ENCODE results near the gene KMT5C.

The KMT5C gene

DNA sequence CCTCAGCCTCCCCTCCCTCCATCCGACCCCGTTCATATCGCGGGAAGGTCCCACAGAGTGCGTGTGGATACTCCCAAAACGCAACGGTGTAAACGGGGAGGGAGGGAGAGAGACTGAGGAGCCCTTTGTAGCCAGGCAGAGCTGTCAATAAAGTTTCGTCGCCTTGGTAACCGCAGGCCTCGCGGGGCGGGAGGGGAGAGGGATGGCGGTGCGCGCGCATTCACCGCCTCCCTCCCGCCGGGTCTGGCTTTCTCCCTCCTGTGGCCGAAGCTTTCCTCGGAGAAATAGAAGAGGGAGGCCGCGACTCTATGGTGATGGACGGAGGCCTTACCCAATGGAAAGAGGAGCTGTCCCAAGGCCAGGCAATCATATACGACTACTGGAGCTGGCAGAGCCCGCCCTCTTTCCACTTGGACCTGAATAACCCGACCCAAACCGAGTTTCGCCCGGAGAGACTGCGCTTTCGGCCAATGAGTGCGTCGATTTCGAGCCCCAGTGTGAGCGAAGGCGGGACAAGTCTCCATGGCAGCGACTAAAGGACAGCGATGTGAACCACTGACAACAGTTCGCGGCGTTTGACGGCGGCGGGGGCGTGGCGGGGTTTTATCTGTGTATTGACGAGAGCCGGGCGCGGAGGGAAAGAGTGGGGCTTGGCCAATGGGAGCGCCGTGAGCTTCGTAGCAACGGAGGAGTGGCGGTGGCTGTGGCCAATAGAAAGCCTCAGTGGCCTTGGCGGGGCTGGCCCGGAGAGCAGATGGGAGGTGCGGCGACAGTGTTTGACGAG lies at the start of gene KMT5C:
KMT5C (plus strand) TSS at position 772 of the 784 bp plus-strand sequence. CDS start 2,061 bp downstream, outside the sequence.
- peak; percentile 99 for DNase-seq

DNA sequence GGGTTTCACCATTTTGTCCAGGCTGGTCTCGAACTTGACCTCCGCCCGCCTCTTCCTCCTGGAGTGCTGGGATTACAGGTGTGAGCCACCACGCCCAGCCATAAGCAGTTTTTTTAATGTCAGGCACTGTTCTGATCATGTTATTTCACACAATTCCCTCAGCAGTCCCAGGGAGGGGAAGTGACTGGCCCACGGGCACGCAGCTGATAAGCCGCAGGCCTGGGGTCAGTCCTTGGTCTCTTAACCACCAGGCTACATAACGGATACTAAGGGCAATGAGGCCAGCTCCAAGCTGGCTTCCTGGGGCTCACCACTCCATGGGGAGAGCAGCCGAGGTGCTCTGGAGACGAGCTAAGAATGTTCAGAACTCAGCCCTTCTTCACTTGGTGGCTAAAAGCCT lies 42.4 kb upstream of the KMT5C start:
- DNase-seq = no peak

DNA sequence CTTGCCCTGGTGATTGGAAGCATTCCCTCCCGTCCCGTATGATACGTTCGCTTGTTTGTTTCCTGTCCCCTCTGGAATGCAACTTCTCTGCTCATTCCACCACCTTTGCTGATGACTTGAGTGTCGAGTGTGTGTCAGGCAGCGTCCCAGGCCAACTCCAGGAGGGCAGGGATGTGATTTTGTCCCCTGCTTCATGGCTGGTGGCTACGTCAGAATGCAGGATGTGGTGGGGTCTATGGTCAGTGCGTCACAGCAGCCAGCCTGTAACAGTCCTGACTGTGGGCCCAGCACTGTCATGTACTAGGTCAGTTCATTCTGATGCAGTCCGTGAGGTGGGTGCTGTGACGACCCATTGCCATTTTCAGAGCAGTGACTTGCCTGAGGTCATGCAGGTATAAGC lies 39.7 kb upstream of the KMT5C start:
- no peak for DNase-seq

DNA sequence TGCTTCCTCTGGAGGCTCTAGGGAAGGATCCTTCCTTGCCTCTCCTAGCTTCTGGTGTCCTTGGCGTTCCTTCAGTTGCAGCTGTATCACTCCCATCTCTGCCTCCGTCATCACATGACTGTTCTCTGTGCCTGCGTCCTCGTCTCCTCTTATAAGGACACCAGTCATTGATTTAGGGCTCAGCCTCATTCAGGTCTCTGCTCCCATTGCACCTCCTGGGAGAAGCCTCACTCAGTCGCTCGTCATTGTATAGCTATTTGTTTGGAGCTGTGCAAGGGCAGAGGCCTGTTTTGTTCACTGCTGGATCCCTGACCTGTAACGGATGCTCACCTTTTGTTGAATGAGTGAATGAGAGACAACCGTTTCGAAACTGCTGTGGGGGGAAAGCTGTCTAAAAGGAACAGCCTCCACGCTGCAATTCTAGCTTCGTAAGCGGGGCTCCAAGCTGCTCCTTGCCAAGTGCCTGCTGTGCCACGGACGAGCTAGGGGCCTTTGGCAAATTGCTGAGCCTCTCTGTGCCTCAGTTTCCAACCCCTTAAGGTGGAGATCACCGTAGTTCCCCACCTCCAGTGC lies 38.7 kb upstream of the KMT5C start:
- DNase-seq = no peak

DNA sequence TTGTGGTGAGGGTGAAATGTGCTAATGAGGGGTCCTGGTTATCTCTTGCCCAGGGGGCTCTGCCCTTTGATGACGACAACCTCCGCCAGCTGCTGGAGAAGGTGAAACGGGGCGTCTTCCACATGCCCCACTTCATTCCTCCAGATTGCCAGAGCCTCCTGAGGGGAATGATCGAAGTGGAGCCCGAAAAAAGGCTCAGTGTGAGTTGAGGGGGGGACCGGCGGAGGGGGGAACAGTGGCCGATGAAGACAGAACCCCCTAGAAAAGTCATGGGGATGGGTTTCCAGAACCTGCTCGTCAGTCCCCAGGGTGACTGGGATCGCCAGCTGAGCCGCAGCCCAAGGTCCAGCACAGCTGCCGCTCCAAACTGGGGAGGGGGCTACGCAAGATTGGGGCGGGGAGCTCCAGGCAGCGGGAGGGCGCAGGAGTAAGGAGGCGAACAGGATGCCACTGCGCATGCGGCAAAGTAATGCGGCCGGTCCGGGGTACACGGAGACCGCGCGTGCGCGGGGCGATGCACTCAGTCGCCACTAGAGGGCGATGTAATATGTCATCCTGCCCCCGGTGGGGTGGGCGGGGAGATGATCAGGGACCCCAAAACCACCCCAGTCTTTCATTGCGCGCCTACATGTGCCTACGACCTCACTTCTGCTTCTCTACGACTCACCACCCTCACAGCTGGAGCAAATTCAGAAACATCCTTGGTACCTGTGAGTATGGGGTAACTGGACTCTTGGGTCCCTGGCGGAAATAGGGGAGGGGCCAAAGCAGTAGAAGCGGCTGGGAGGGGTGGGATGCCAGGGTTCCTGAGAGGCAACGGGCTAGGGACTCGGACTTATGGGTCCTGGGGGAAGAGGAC lies 38.0 kb upstream of the KMT5C start:
- DNase-seq = peak; percentile 65

DNA sequence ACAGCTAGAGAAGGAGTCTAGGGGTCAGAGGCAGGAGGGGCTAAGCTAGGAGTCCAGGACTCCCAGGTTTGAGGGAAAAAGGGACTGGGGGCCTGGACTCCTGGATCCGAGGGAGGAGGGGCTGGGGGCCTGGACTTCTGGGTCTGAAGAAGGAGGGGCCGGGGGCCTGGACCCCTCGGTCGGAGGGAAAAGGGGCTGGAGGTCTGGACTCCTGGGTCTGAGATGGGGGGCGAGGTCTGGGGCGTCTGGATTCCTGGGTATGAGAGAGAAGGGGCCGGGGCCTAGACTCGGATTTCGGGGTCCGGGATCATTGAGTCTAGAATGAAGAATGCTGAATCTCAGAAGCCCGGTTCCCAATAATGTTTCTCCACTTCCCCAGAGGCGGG lies 37.4 kb upstream of the KMT5C start:
- no peak for DNase-seq

DNA sequence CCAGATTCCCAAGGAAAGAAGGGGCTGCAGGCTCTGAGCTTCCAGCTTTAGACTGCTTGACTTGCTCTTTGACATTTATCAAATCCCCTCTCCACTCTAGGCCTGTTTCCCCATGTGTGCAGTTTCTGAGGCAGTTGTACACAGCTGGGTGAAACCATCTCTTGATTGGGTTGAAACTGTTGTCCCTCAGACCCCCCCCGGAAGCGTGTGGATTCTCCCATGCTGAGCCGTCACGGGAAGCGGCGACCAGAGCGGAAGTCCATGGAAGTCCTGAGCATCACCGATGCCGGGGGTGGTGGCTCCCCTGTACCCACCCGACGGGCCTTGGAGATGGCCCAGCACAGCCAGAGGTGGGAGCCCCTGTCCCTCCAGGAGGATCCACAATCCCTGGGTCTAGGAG lies 36.2 kb upstream of the KMT5C start:
- no peak for DNase-seq

DNA sequence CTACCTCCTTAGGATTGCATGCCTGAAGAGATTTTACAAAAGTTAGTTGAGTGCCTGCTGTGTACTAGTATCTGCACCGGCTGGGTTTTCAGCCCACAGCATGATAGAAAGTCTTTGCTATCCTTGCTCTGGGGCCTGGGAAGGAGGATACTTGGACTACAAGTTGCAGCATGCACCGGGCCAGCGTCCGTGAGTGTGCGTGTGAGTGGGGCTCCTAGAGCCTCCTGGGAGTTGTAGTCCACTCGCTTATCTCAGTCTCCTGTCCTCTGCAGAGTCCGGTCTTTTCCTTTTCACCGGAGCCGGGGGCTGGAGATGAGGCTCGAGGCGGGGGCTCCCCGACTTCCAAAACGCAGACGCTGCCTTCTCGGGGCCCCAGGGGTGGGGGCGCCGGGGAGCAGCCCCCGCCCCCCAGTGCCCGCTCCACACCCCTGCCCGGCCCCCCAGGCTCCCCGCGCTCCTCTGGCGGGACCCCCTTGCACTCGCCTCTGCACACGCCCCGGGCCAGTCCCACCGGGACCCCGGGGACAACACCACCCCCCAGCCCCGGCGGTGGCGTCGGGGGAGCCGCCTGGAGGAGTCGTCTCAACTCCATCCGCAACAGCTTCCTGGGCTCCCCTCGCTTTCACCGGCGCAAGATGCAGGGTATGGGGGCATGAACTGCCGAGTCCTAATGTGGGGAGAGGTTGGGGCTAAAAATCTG lies 35.2 kb upstream of the KMT5C start:
- DNase-seq = no peak

DNA sequence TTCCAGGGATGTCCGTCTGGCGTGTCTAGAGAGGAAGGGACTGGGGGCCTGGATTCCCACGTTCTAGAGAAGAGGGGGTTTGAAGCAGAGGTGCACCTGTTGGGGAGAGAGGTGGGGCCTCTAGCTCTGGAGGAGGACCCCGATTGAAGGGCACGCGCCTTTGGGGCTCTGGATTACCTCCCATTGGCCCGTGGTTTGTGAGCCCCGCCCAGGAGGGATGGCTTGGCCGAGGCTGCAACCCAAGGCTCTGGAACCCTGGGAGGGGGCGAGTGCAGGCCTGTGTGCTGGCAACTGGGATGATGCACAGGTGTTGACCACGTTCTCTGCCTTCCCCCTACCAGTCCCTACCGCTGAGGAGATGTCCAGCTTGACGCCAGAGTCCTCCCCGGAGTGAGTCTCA lies 34.7 kb upstream of the KMT5C start:
- no peak for DNase-seq

DNA sequence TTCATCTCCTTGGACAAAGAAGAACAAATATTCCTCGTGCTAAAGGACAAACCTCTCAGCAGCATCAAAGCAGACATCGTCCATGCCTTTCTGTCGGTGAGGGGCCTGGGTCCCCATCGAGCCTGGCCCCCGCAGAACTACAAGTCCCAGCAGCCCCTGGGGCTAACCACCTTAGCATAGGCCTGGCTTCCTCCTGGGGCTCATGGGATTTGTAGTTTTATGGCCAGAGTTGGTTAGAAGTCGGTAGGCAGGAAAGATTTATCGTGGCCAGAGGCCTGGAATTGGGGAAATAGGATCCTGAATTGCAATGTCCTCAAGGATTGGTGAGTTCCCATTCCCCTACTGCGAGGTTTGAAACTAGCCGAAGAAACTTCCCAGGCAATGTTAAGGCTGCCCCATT lies 34.2 kb upstream of the KMT5C start:
- peak; percentile 11 for DNase-seq

DNA sequence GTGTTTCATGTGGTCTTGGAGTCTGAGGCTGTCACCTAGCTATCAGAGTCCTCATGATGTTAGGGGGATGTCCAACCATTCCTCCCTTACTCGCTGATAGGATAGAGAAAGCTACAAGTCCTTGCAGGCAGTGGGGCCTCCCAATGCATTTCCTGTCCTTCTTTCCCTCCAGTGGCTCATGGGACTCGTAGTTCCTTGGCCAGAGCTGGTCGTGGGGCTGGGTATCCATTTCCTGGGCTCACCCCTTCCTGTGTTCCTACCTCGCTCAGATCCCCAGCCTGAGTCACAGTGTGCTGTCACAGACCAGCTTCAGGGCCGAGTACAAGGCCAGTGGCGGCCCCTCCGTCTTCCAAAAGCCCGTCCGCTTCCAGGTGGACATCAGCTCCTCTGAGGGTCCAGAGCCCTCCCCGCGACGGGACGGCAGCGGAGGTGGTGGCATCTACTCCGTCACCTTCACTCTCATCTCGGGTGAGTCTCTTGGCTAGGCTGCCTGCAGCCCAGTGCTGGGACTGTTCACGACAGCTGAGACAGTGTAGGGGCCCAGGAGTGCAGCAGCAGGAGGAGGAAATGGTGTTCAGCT lies 33.6 kb upstream of the KMT5C start:
- no peak for DNase-seq

DNA sequence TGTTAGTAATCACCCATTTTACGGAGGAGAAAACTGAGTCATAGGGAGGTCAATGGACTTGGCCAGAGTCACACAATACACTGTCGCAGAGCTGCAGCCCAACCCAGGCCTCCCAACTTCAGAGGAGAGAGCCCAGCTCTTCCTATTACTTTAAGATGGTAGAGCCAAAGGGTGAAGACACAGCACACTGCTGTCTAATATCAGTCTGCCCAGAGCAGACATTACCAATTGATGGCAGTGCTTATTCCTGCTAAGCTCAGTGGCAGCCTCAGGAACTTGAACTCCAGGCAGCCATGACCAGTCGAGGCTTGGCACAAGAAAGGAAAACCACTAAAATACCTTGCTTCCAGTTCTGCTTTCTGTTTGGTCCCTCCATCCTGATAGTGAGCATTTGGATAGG lies 33.0 kb upstream of the KMT5C start:
- no peak for DNase-seq

DNA sequence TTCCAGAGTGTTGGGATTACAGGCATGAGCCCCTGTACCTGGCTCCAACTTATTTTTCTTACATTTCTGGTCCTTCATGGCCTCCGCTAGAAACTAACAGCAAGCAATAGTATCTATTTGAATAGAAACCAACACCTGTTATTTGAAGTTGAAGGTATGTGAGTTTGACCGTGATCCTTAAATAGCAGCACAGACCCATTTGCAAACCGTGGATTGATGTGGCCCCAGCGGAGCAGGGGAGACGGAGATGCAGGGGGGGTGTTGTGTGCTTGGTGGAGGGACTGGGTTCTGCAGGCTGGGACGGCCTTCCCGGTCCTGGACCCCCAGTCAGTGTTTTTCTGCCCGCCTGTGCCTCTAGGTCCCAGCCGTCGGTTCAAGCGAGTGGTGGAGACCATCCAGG lies 31.4 kb upstream of the KMT5C start:
- no peak for DNase-seq

DNA sequence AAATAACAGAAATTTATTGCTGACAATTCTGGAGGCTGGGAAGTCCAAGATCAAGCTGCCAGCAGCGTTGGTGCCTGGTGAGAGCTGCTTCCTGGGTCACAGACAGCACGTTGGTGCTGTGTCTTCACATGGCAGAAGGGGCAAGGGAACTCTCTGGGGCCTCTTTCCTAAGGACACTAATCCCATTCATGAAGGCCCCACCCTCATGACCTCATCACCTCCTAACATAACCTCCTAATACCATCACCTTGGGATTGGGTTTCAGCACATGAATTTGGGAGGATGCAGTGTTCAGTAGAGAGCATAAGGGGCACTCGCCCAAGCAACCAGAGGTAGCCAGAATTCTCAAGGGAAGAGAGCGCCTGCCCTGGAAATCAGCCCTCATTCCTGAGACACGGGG lies 30.2 kb upstream of the KMT5C start:
- no peak for DNase-seq

DNA sequence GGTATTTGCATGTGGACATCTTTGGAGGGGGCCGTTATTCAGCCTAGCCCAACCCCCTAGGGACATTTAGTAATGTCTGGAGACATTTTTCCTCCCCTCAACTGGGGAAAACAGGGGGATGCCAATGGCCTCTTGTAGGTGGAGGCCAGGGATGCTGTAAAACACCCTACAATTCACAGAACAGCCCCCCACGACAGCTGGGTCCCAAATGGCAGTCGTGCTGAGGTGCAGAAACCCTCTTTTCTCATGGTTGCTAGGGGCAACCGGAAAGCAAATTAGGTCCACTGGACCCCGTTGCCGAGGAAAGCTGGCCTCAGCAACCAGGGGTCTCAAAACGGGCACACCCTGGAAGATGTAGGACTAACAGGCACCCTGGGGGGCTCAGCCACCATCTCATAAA lies 29.2 kb upstream of the KMT5C start:
- no peak for DNase-seq

DNA sequence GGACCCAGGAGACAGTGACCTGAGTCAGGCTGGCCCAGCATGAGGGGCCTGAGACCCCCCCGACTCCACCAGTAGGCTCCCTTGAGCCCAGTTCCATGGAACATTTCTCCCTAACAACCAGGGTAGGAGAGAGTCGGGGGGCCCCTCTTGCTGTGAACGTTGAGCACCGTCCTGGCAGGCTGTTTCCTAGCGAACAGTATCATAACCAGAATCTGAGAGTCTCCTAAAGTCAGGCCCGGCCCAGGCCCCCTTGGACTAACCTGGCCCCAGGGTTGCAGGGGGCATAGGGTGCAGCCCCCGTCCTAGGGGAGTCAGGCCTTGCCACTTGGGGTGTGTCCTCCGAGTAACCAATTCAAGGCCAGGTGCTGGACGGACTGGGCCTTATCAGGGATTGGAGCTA lies 28.3 kb upstream of the KMT5C start:
- DNase-seq = no peak

DNA sequence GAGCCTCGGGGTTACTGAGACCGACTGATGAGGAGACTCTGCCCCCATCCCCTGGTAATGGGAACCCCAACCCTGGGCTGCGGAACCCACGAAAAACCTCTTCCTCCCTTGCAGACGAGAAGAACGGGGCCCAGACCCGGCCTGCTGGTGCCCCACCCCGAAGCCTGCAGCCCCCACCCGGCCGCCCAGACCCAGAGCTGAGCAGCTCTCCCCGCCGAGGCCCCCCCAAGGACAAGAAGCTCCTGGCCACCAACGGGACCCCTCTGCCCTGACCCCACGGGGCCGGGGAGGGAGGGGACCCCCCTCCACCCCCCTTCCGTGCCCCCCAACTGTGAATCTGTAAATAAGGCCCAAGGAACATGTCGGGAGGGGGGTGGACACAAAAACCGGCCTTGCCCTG lies 27.9 kb upstream of the KMT5C start:
- no peak for DNase-seq

DNA sequence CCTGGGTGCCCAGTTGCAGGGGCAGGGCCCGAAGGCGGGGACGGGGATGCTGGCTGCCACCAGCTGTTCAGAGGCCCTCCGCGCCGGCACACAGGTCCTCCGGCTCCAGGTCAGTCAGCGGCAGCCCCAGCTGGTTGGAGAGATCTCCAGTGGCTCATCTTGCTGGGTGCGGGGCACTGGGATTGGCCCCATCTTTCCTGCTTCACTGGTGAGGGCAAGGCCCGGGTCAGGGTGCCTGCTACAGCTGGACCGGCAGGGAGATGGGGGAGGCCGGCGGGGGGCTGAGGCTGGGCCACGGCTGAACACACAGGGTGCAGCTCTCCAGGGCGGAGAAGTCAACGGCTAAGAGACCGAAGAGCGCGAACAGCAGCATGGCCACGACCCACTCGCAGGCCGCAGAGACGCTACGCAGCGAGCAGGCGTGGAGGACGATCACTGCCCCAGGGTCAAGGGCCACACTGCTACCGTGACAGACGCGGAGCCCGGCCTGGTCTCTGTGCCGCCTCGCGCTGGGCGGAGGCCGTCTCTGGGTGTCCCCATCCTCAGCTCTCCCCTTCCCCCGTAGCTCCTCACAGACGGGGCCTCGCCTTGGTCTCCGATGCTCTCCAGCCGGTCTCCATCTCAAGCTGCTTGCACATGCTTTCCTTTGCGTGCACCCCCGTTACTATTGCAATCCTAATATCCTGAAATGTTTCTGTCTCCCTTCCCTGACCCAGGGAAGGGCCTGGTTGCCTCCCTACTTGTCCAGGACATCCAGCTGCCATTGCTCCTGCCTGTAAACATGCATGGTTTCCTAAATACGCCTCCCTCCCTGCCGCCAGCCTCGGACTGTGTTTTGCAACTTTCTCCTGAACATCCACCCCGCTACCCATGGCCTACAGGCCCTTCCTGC lies 26.8 kb upstream of the KMT5C start:
- DNase-seq = no peak

DNA sequence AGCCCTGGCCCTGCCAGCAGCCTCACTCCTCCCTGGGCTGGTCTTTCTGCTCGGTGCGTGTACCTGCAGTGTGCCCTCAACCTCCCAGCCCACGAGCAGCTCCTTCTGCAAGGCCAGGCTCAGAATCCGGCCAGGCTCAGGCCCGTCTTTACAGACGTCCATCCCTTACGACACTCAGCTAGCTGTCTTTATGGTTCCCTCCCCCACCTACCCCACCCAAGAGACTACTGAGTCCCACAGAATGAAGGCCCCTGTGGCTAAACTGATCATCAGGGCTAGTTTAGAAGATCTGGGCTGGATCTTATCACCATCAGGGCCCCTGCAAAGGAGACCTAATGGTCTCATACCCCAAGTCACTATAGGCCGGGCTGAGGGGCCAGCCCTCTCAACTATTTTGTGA lies 25.3 kb upstream of the KMT5C start:
- no peak for DNase-seq

DNA sequence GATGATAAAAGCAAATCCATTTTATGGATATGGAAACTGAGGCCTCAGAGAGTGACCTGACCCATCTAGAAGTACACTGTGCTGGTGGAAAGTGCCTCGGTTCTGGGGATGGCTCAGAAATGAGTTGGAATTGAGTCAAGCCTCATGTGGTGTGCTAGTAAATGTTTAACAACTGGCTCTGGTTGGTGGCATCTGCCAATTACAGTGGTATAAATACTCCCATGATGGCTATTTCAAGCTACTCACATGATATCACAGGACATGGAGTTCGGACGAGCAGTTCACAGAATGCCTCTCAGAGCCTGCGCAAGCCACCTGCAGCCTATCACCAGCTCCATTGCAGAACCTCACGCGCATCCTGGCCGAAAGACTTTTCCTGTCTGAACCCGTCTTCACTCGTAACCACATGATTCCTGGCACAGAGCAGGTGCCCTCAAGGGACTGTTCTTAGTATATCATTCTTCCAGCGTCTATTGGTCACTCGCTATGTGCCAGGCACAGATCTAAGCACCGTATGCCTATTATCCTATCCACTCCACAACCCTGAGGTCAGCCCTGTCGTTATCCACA lies 23.6 kb upstream of the KMT5C start:
- no peak for DNase-seq

DNA sequence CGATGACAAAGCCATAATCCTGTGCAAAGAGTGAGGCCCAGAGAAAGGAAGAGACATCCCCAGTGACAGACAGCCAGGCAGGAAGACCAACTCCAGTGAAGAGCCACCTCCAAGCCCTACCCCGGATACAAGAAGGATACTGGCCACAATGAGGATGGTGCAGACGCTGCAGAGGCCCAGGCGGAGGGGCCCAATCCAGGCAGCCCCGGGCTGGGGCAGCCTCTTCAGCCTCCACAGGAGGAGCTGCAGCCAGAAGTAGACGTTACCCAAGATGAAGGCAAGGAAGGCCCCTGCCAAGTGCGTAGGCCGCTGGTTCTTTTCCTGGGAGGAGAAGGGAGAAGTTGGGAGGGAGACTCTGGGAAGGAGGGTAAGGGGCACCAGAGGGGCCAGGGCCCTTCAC lies 23.0 kb upstream of the KMT5C start:
- DNase-seq = no peak

DNA sequence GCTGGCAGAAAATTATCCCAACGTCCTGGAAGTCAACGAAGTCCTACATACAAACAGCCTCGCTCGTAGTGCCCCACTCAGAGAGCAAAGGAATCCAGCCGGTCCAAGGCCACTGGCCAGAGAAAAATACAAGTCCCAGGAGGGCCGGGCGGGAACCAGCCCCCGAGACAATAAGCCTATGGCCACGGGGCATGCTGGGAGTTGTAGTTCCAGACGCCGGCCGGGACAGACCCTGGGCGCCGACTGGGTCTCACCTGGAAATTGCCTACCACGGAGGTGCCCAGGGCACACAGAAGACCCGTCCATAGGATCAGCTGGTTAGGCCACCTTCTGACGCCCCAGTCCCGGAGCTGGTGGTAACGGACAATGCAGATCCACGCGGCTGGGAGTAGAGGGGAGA lies 19.9 kb upstream of the KMT5C start:
- DNase-seq = no peak

Data from NCI-H1092 (cell line).